HEK293 (cell line): ENCODE measurements around the gene CAB39.

Experiments
- CTCF ChIP-seq: fragments of 450-650 bp; formaldehyde crosslinking; IDR thresholded peaks from 2 replicates; pipeline ENCODE4 v1.5.1; 2016; ENCODE audit warnings: missing biosample characterization, missing genetic modification characterization
- KLF1 ChIP-seq: fragments of 450-650 bp; formaldehyde crosslinking; IDR thresholded peaks from 2 replicates; pipeline ENCODE4 v1.5.1; 2016; ENCODE audit warnings: missing biosample characterization, missing genetic modification characterization
- MYNN ChIP-seq: fragments of 450-650 bp; formaldehyde crosslinking; IDR thresholded peaks from 2 replicates; pipeline ENCODE4 v1.5.1; 2016; ENCODE audit warnings: missing biosample characterization, missing genetic modification characterization, borderline replicate concordance
- PRDM10 ChIP-seq: fragments of 450-650 bp; formaldehyde crosslinking; IDR thresholded peaks from 2 replicates; pipeline ENCODE4 v1.5.1; 2016; ENCODE audit warnings: missing biosample characterization, missing genetic modification characterization
- PRDM4 ChIP-seq: fragments of 450-650 bp; formaldehyde crosslinking; IDR thresholded peaks from 2 replicates; pipeline ENCODE4 v1.5.1; 2017; ENCODE audit warnings: missing biosample characterization, missing genetic modification characterization
- REST ChIP-seq: fragments of 450-650 bp; formaldehyde crosslinking; IDR thresholded peaks from 2 replicates; pipeline ENCODE4 v1.5.1; 2016; ENCODE audit warnings: missing biosample characterization, missing genetic modification characterization
- YY1 ChIP-seq: fragments of 450-650 bp; formaldehyde crosslinking; IDR thresholded peaks from 2 replicates; pipeline ENCODE4 v1.5.1; 2018; ENCODE audit warnings: missing biosample characterization, missing genetic modification characterization
- ZBTB26 ChIP-seq: fragments of 450-650 bp; formaldehyde crosslinking; optimal IDR thresholded peaks from 2 replicates; pipeline ENCODE3; 2016; ENCODE audit warnings: missing biosample characterization, mild to moderate bottlenecking, missing genetic modification characterization
- ZNF175 ChIP-seq: fragments of 450-650 bp; formaldehyde crosslinking; IDR thresholded peaks from 2 replicates; pipeline ENCODE4 v1.5.1; 2016; ENCODE audit warnings: missing biosample characterization, missing genetic modification characterization
- ZNF558 ChIP-seq: fragments of 450-650 bp; formaldehyde crosslinking; IDR thresholded peaks from 2 replicates; pipeline ENCODE4 v1.5.1; 2016; ENCODE audit warnings: missing biosample characterization, missing genetic modification characterization
- ZNF624 ChIP-seq: fragments of 450-650 bp; formaldehyde crosslinking; IDR thresholded peaks from 2 replicates; pipeline ENCODE4 v1.5.1; 2017; ENCODE audit warnings: missing biosample characterization, missing genetic modification characterization
- ZNF830 ChIP-seq: fragments of 450-650 bp; IDR thresholded peaks from 2 replicates; pipeline ENCODE4 v1.5.0; 2018; ENCODE audit warnings: missing biosample characterization, missing genetic modification characterization, low read depth, mild to moderate bottlenecking, moderate library complexity
- ZSCAN30 ChIP-seq: fragments of 450-650 bp; IDR thresholded peaks from 2 replicates; pipeline ENCODE4 v1.5.1; 2018; ENCODE audit warnings: missing biosample characterization, mild to moderate bottlenecking, missing genetic modification characterization, moderate library complexity
- ZSCAN4 ChIP-seq: fragments of 450-650 bp; formaldehyde crosslinking; IDR thresholded peaks from 2 replicates; pipeline ENCODE4 v1.5.1; 2017; ENCODE audit warnings: missing biosample characterization, missing genetic modification characterization

- TF ChIP-seq ZNF830 (tag by site-specific recombination): no peak
- no peak for TF ChIP-seq ZSCAN30 (tag by site-specific recombination)
- no peak for TF ChIP-seq ZNF558
- no peak for TF ChIP-seq PRDM10
- no peak for TF ChIP-seq ZBTB26 (tag by site-specific recombination)
- TF ChIP-seq ZSCAN4: no peak
- no peak for TF ChIP-seq CTCF
- no peak for TF ChIP-seq KLF1 (tag by site-specific recombination)
- TF ChIP-seq YY1: no peak
- no peak for TF ChIP-seq PRDM4 (tag by site-specific recombination)
- no peak for TF ChIP-seq REST (tag by site-specific recombination)
- TF ChIP-seq ZNF624 (tag by site-specific recombination): no peak
- no peak for TF ChIP-seq ZNF175
- TF ChIP-seq MYNN: no peak
These were observed 16.0 kb upstream of the CAB39 start for GRCh38 chr2:230696670-230697069.
